Parathyroid adenoma (tissue), 2 donors: Measurements from ENCODE around the gene PHOX2A.

Source experiments
- H2AFZ ChIP-seq: fragments of 300-600 bp; sonication (generic); one replicate; pipeline ENCODE4 v1.7.0; 2017; ENCODE audit warnings: antibody characterized with exemption, mild to moderate bottlenecking
- H3K27ac ChIP-seq: fragments of 300-600 bp; sonication (generic); one replicate; pipeline ENCODE4 v1.7.0; 2017
- H3K27me3 ChIP-seq: fragments of 300-600 bp; sonication (generic); one replicate; pipeline ENCODE4 v1.7.0; 2017; ENCODE audit warnings: low read length; ENCODE audit not compliant: control insufficient read depth, insufficient read depth
- H3K36me3 ChIP-seq: fragments of 300-600 bp; sonication (generic); one replicate; pipeline ENCODE4 v1.7.0; 2017; ENCODE audit warnings: low read length; ENCODE audit not compliant: control insufficient read depth, insufficient read depth
- H3K4me1 ChIP-seq: fragments of 300-600 bp; sonication (generic); one replicate; pipeline ENCODE4 v1.7.0; 2017; ENCODE audit warnings: control low read depth
- H3K4me2 ChIP-seq: fragments of 300-600 bp; sonication (generic); one replicate; pipeline ENCODE4 v1.7.0; 2017; ENCODE audit warnings: low read length
- H3K4me3 ChIP-seq: fragments of 300-600 bp; sonication (generic); one replicate; pipeline ENCODE4 v1.7.0; 2017; ENCODE audit warnings: low read depth, low read length
- H3K79me2 ChIP-seq: fragments of 300-600 bp; sonication (generic); one replicate; pipeline ENCODE4 v1.7.0; 2017; ENCODE audit warnings: control low read depth
- H3K9ac ChIP-seq: fragments of 300-600 bp; sonication (generic); one replicate; pipeline ENCODE4 v1.7.0; 2017; ENCODE audit warnings: mild to moderate bottlenecking
- H3K9me3 ChIP-seq: fragments of 300-600 bp; sonication (generic); one replicate; pipeline ENCODE4 v1.7.0; 2017; ENCODE audit warnings: low read length; ENCODE audit not compliant: control insufficient read depth
- TF ChIP-seq, protein P1 (sequence below): fragments of 300-600 bp; sonication (generic); IDR thresholded peaks from one replicate; pipeline ENCODE4 v1.7.0; 2017; ENCODE audit warnings: antibody characterized with exemption, mild to moderate bottlenecking
- donor health status: primary hyperparathyroidism.

The PHOX2A gene

DNA sequence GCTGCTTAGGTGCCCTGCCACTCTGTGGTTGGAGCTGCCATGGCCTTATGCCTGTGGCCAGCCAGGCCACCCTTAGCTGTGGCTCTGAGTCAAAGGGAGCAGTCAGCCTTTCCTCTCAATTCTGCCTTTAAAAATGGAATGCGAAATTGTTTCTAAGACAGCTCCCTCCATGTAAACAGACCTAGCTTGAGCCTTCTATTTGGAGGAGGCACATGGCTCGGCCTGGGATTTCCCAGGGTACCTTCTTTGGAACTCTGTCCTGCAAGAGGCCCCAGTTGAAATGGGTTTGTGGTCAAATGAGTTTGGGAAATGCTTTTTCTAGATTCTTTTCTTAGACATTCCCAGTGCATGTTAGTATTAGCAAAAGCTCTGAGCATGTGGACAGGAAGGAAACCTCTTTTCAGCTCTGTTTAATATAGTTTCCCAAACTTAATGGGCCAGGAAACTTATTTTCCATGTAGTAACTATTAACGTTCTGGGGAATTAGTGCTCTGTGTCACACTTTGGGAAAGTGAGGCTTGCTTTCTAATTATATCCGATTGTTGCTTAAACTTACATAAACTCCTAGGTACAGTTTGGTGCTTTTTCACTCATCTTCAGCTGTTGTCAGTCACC is 7.8 kb downstream of the PHOX2A start:
- Histone ChIP-seq H3K27ac (no peak overlapping the region), H3K79me2 (no peaks in the 10 kb centered on the region), H2AFZ (no peak overlapping the region), H3K36me3 (no peaks in the 10 kb centered on the region), H3K4me2 (no peak overlapping the region), H3K4me1 (peaks cover 3% of the 10 kb centered on the region), H3K9ac (no peak overlapping the region), H3K9me3 (no peaks in the 10 kb centered on the region), H3K4me3 (no peak overlapping the region), H3K27me3 (no peaks in the 10 kb centered on the region)
- TF ChIP-seq, protein P1, sequence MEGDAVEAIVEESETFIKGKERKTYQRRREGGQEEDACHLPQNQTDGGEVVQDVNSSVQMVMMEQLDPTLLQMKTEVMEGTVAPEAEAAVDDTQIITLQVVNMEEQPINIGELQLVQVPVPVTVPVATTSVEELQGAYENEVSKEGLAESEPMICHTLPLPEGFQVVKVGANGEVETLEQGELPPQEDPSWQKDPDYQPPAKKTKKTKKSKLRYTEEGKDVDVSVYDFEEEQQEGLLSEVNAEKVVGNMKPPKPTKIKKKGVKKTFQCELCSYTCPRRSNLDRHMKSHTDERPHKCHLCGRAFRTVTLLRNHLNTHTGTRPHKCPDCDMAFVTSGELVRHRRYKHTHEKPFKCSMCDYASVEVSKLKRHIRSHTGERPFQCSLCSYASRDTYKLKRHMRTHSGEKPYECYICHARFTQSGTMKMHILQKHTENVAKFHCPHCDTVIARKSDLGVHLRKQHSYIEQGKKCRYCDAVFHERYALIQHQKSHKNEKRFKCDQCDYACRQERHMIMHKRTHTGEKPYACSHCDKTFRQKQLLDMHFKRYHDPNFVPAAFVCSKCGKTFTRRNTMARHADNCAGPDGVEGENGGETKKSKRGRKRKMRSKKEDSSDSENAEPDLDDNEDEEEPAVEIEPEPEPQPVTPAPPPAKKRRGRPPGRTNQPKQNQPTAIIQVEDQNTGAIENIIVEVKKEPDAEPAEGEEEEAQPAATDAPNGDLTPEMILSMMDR, result no peak

DNA sequence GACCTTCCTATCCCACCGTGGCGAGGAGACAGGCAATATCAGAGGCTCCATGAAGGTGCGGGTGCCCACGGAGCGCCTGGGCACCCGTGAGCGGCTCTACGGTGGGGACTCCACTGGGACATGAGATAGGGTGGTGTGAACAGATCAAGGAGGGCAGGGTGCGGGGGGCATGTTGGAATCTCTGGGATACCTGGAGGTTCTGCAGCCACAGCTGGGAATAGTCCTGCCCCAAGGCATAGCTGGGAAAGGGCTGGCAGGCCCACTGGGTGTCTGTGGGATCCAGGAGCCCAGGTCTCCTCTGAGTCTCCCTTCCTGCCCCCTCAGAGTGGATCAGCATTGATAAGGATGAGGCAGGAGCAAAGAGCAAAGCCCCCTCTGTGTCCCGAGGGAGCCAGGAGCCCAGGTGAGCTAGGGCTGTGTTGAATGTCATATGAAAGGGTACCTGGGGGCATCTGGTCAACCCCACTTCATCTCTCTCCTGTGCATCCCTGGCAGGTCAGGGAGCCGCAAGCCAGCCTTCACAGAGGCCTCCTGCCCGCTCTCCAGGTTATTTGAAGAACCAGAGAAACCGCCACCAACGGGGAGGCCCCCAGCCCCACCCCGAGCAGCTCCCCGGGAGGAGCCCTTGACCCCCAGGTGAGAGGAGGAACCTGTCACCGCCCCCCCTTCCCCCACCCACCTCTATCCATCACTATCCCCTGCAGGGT is 8.5 kb downstream of the PHOX2A start:
- no peaks in the 10 kb centered on the region for H3K27me3 ChIP-seq
- H3K27ac ChIP-seq, result no peak overlapping the region
- no peak overlapping the region for H3K9ac ChIP-seq
- no peaks in the 10 kb centered on the region for H3K79me2 ChIP-seq
- H3K4me1 ChIP-seq, result peaks cover 3% of the 10 kb centered on the region
- no peak overlapping the region for H3K4me3 ChIP-seq
- TF ChIP-seq, protein P1, result no peak
- H3K9me3 ChIP-seq, result no peaks in the 10 kb centered on the region
- H3K36me3 ChIP-seq, result no peaks in the 10 kb centered on the region
- H3K4me2 ChIP-seq, result no peak overlapping the region
- no peak overlapping the region for H2AFZ ChIP-seq

DNA sequence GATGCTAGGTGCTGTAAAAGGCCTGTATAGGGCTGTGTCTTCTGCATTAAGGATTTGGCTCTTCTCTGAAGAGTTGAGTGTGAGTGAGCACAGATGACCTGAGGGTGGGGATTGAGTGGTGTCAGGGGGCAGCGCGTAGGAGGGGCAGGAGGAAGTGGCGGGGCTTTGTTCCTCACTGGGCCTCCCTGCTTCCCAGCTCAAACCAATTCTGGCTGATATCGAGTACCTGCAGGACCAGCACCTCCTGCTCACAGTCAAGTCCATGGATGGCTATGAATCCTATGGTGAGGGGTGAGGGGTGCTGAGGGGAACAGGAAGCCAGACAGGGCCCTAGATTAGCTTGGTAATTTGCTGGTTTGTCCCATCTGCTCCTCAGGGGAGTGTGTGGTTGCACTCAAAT is 9.1 kb downstream of the PHOX2A start:
- no peaks in the 10 kb centered on the region for H3K36me3 ChIP-seq

DNA sequence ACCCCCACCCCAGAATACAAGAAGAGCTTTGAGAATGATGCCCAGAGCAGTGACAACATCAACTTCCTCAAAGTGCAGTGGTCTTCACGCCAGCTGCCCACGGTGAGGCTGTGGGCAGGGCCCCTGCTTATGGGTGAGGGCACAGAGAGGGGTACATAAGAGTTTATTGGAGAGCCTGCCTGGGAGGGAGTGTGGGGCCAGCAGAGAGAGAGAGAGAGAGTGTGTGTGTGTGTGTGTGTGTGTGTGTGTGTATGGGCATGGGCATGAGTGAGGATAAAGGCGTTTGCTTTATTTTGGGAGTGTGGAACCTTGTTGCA is 9.5 kb downstream of the PHOX2A start:
- Histone ChIP-seq H3K9me3 (no peaks in the 10 kb centered on the region), H3K4me3 (no peak overlapping the region), H3K27me3 (no peaks in the 10 kb centered on the region), H3K79me2 (no peaks in the 10 kb centered on the region), H3K4me1 (peaks cover 3% of the 10 kb centered on the region), H2AFZ (no peak overlapping the region), H3K36me3 (no peaks in the 10 kb centered on the region), H3K4me2 (no peak overlapping the region), H3K27ac (no peak overlapping the region), H3K9ac (no peak overlapping the region)
- TF ChIP-seq, protein P1, result no peak

More for the DNA sequence above, 9.1 kb downstream of the PHOX2A start:
- TF ChIP-seq, protein P1, result no peak
- Histone ChIP-seq H3K9ac (no peak overlapping the region), H3K79me2 (no peaks in the 10 kb centered on the region), H3K4me2 (no peak overlapping the region), H3K4me3 (no peak overlapping the region), H3K27ac (no peak overlapping the region), H3K9me3 (no peaks in the 10 kb centered on the region), H2AFZ (no peak overlapping the region), H3K4me1 (peaks cover 3% of the 10 kb centered on the region), H3K27me3 (no peaks in the 10 kb centered on the region)
